AG04449 (cell line): Measurements from ENCODE around the gene HSCB.
"Not testable (repeated sequence)": the region's sequence is repeated elsewhere in the genome, so short reads cannot be mapped to it uniquely, and the experiment has no call there.

Experiments used
- CTCF ChIA-PET: fragments of 350-600 bp; formaldehyde crosslinking; extraction: SDS; loops from one replicate; lab custom pipeline; 2021; ENCODE audit warnings: antibody characterized with exemption; lab: Yijun Ruan, JAX
- POLR2A ChIA-PET: fragments of 400-600, 350-600 bp; formaldehyde crosslinking; extraction: SDS; loops from one replicate; lab custom pipeline; 2020; ENCODE audit warnings: antibody characterized with exemption, inconsistent platforms; lab: Yijun Ruan, JAX
- DNase-seq: peaks from one replicate; pipeline ENCODE4 v3.0.0-alpha.2; 2010; ENCODE audit warnings: low read depth, low spot score
- H3K4me3 ChIP-seq: 2 replicates; pipeline ENCODE4 v1.5.1; 2011; ENCODE audit warnings: low read depth, mild to moderate bottlenecking, control low read depth, low read length
- TF ChIP-seq, protein P1 (sequence below): IDR thresholded peaks from one replicate; pipeline ENCODE4 v1.5.1; 2011; ENCODE audit warnings: mild to moderate bottlenecking, moderate library complexity, low read length, control low read depth, inconsistent platforms; ENCODE audit not compliant: insufficient read depth; ENCODE audit errors: missing control alignments

HSCB gene

DNA sequence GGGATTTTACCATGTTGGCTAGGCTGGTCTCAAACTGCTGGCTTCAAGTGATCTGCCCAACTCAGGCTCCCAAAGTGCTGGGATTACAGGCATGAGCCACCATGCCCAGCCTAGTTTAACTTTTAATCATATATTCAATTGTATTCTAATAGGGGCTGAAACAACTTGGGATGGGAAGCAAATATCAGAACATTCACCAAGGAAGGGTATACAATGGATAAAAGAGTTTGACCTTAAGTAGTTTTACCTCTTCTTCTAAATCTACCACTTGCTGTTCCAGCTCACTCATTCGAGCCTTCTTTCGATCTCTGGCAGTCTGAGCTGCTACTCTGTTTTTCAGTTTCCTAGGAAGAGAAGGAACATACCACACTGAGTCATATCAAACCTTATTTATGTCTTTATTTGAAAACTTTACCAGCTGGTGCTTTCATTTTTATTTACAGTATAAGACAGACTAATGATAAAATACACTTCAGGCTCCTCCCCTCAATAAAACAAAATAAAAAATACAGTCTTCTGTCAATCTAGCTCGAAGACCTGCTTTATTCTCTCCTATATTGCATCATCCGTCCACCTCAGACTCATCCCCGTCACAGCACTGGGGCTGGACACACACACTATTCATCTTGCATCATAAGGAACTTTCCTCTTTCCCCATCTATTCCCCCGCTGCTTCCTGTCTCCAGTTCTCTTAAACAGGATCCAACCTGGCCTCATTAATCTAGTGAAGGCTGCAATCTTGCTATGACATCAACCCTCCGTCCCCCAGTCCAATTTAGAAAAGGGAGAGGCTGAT, 57.2 kb downstream of the HSCB start:
- POLR2A ChIA-PET, result interaction anchor here (0.6 to 2.9 kb wide), 7 partner anchors 8 to 242 kb away, joined by 3 to 15 read pairs (median 7); partner anchors contain the start of gene CCDC117
- TF ChIP-seq, protein P1, sequence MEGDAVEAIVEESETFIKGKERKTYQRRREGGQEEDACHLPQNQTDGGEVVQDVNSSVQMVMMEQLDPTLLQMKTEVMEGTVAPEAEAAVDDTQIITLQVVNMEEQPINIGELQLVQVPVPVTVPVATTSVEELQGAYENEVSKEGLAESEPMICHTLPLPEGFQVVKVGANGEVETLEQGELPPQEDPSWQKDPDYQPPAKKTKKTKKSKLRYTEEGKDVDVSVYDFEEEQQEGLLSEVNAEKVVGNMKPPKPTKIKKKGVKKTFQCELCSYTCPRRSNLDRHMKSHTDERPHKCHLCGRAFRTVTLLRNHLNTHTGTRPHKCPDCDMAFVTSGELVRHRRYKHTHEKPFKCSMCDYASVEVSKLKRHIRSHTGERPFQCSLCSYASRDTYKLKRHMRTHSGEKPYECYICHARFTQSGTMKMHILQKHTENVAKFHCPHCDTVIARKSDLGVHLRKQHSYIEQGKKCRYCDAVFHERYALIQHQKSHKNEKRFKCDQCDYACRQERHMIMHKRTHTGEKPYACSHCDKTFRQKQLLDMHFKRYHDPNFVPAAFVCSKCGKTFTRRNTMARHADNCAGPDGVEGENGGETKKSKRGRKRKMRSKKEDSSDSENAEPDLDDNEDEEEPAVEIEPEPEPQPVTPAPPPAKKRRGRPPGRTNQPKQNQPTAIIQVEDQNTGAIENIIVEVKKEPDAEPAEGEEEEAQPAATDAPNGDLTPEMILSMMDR, result no peak
- peak; percentile 85 for DNase-seq
- peak overlapping the region; percentile 59 for H3K4me3 ChIP-seq
- CTCF ChIA-PET, result interaction anchor here (0.5 to 2.7 kb wide), 6 partner anchors 9 to 447 kb away, joined by 3 to 12 read pairs (median 3); no protein-coding TSS in a partner anchor

GRCh38 chr22:28799606-28800307, 57.9 kb downstream of the HSCB start:
- POLR2A ChIA-PET, result interaction anchor here (0.9 to 2.9 kb wide), 9 partner anchors 9 to 356 kb away, joined by 3 to 15 read pairs (median 5); partner anchors contain the start of genes CCDC117 and TTC28
- TF ChIP-seq, protein P1, result no peak
- H3K4me3 ChIP-seq, result peak overlapping the region; percentile 59
- no peak for DNase-seq
- CTCF ChIA-PET, result interaction anchor here (1.1 to 2.7 kb wide), 4 partner anchors 10 to 446 kb away, joined by 3 to 12 read pairs (median 4); no protein-coding TSS in a partner anchor

- DNase-seq, result peak; percentile 63
- peak within 1 kb of the TSS; percentile 59 for H3K4me3 ChIP-seq
- TF ChIP-seq, protein P1, result no peak
- ChIA-PET CTCF (interaction anchor here (1.7 to 2.7 kb wide), 2 partner anchors 16 to 200 kb away, joined by 5 to 12 read pairs; no protein-coding TSS in a partner anchor), POLR2A (interaction anchor here (0.8 to 2.9 kb wide), 11 partner anchors 9 to 357 kb away, joined by 3 to 15 read pairs (median 5); partner anchors contain the start of genes CCDC117 and TTC28)
These were observed 58.6 kb downstream of the HSCB start, which contains the start of gene XBP1 for GRCh38 chr22:28800308-28801041. TSS of gene XBP1 (minus strand) at chr22:28800569.

DNA sequence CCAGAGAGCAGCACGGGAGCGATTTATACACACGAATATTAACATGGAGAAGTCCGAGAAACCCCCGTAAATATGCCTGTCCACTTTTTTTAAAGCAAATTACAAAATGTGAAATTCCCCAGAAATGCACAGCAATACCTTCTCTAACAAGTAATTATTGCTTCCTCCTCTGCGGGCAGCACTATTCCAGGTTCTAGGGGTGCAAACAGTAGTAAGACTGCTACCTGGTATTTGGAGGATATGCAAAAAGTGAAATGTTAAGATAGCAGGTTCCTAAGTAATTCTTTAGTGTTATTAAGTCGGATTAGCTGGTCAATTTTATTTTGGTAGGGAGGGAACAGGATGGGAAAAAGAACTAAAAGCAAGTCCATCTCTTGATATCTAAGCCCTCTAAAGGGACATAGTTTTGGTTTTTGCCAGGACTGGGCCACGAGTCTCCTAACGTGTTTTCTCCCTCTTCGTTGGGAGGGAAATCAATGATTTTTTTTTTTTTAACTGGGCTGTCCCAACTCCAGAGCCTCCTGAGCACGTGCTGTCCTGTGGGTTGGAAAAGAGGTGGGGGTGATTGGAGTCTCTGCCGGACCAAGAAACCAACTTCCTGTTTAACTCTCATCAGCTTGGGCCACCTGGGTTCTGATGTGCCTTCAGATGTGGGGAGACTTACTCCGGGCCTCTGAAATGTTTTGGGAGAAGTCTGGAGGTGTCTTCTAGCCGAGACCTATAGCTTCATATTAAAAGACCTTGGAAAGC, 60.2 kb downstream of the HSCB start:
- ChIA-PET POLR2A (interaction anchor here (0.7 kb wide), 1 partner anchor 659 kb away, joined by 3 read pairs; no protein-coding TSS in a partner anchor), CTCF (interaction anchor here (1.7 to 3.0 kb wide), 4 partner anchors 10 to 201 kb away, joined by 5 to 12 read pairs (median 9); no protein-coding TSS in a partner anchor)
- TF ChIP-seq, protein P1, result no peak
- no peak for DNase-seq
- H3K4me3 ChIP-seq, result no peak overlapping the region; the same call in 1 of the 2 replicates

DNA sequence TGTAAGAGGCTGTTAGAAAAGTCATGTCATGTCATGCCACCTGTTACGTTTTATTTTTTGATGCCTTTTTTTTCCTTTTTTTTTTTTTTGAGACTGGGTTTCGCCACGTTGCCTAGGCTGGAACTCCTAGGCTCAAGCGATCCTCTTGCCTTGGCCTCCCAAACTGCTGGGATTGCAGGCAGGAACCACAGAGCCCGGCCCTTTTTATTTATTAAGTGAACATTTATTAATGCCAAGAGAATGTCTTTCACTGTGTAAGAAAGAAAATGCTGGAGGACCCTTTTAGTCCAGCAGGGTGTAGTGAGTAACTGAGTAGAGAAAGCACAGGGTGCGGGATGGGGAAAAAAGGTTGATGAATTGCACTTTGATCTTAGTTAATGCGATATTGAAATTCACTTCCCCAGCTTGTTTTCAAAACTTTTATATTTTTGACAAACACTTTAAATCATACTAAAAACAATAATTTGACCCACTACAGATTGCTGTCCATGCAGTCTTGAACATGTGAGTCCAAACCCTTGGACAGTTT, 60.8 kb downstream of the HSCB start:
- TF ChIP-seq, protein P1, result no peak
- DNase-seq, result no peak
- H3K4me3 ChIP-seq, result no peak overlapping the region
- CTCF ChIA-PET, result interaction anchor here (1.1 to 3.0 kb wide), 5 partner anchors 10 to 202 kb away, joined by 3 to 12 read pairs (median 7); no protein-coding TSS in a partner anchor
- POLR2A ChIA-PET, result interaction anchor here (0.7 kb wide), 2 partner anchors 161 to 660 kb away, joined by 3 to 4 read pairs; no protein-coding TSS in a partner anchor

- H3K4me3 ChIP-seq, CTCF ChIA-PET, DNase-seq, POLR2A ChIA-PET: not testable (repeated sequence)
These were observed 63.6 kb downstream of the HSCB start for GRCh38 chr22:28805426-28805825.
